DMS53 treated with DMSO at 0.1 percent for 48 hours (cell line): ENCODE measurements around the gene ZNF496.
"Not testable (repeated sequence)": the region's sequence is repeated elsewhere in the genome, so short reads cannot be mapped to it uniquely, and the experiment has no call there.

Source experiments
- DNase-seq: peaks from one replicate; lab custom pipeline; 2025; ENCODE audit not compliant: unreplicated experiment; lab: John Stamatoyannopoulos, UW

ZNF496 gene

DNA sequence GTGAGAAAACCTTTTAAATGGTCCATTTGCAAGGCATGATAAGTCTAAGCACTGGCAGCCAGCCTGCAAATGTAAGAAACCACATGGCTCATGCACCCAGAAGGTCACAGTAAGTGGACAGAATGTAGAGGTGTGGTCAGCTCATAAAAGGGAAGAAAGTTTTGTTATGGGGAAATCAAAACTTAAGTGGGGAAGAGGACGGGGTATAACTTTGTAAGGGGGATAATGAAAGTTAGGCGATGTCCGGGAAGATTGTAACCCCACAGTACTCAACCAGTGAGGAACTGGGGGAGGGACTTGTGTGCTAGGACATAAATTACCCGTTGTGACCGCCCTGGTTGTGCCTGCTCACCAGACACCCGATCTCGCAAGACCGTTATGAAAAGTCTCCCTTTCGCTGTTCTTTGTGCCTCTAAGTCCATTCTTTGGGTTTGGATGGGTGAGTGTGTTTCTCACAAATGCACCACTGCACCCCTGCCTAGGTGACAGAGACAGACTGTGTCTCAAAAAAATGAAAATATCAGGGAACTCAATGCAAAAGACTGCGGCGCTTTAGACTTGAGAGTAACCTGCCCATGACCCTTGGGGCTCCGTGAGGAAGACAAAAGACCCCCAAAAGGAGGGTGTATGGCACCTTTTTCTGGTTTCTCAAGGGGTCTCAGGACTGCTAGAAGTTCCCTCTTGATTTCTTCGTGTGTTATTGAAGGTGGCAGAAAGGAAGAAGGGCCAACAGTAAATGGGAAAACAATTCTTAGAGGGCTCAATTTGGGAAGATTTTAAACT is 28.6 kb upstream of the ZNF496 start:
- DNase-seq = no peak

DNA sequence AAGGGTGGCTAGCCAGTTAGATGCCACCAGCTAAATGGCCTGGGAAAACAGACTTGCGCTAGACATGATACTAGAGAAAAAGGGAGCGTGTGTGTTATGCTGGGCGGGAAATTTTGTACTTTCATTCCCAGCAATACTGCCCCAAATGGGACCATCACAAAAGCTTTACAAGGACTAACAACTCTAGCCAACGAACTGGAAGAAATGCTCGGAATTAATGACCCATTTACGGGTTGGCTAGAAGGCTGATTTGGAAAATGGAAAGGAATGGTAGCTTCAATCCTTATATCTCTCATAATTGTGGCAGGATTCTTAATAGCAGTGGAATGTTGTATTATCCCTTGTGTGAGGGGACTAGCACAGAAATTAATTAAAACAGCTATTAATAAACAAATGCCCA is 27.9 kb upstream of the ZNF496 start:
- no peak for DNase-seq

DNA sequence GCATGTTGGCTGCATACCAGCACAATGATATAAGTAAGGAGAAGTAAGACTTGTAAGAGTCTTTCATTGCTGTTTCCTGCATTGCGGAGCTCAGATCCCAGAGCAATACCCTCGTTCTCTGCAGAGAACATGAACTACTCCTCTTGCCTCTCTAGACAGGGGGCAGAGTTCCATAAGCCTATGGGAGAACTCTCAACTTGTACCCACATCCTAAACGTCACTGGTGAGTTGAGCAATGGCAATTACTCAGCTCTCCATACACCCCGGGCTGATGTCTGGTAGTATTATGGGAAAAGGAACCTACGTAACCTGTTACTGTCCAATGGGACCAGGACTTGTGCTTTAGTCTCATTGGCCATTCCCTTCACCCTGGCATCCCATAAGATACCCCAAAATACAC is 27.3 kb upstream of the ZNF496 start:
- DNase-seq = no peak

DNA sequence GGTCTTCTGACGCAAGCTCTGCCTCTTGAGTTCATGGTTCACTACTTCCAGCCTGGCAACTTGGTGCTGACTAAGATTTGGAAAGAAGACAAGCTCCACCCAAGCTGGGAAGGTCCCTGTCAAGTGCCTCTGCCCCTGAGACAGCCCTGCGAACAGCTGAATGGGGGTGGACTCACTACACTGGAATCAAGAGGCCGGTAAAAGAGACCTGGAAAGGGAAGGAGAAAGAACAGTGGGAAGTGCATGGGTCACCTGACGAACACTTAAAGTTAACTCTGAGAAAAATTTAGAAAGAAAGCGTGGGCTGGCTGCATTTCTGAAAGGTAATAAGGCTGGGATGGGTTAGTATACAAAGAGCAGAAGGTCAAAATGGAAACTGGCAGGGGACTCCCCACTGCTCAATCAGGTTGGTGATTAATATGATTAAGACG is 26.1 kb upstream of the ZNF496 start:
- DNase-seq = no peak

DNA sequence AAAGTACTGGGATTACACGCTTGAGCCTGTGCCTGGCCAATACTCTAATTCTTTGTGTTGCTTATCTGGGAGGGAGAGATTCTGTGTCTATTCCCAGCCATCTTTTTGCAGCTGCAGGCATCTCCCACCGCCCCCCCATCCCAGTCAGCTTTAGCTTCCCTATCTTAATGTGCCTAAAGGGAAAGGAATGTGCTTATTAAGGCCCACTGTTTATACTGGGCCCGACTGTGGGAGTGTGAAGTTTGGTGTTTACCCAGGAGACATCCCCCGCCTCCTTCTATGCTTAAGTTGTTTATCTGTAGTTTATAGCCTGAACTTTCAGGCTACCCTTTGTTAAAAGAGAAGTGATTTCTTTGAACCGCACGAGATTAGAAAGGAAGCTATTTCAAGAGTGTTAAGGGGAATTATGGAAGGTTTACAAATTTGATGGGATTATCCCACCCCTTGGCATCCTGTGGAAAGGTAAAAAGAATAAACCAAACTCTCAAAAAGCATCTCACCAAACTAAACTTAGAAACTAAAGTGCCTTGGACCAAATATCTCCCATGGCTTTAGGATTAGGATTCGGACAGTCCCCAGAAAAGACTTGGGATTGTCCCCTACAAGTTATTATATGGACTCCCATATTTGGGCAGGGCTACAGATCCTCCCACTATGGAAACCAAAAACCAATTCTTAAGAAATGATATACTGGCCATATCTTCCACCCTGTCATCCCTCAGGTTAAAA is 25.5 kb upstream of the ZNF496 start:
- DNase-seq = no peak

GRCh38 chr1:247355160-247355559 is 23.5 kb upstream of the ZNF496 start:
- DNase-seq = not testable (repeated sequence)

DNA sequence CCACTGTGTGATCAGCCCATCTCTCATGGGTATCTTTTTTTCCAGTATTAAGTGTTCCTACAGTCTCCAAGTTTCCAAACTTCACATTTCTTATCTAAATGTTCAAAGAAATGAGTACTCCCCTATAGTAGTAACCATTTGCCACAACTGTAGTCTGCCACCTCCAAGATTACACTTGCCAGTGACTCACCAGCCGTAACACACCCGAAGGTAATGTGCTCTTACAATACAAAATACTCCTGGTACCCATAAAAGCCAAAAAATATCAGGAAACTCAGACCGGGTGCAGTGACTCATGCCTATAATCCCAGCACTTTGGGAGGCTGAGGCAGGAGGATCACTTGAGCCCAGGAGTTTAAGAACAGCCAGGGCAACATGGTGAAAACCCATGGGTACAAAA is 20.5 kb upstream of the ZNF496 start:
- DNase-seq = no peak

DNA sequence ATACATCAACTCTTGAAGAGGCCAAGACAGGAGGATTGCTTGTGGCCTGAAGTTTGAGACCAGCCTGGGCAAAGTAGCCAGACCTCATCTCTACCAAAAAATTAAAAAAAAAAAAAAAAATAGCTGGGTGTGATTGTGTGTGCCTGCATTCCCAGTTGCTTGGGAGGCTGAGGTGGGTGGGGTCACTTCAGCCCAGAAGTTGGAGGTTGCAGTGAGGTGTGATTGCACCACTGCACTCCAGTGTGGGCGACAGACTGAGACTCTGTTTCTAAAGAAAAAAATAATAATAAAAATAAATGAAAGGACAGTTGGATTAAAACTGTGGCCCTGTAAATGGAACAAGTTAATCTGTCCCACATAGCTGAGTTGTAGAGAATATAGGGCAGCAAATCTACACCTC is 18.9 kb upstream of the ZNF496 start:
- DNase-seq = no peak

DNA sequence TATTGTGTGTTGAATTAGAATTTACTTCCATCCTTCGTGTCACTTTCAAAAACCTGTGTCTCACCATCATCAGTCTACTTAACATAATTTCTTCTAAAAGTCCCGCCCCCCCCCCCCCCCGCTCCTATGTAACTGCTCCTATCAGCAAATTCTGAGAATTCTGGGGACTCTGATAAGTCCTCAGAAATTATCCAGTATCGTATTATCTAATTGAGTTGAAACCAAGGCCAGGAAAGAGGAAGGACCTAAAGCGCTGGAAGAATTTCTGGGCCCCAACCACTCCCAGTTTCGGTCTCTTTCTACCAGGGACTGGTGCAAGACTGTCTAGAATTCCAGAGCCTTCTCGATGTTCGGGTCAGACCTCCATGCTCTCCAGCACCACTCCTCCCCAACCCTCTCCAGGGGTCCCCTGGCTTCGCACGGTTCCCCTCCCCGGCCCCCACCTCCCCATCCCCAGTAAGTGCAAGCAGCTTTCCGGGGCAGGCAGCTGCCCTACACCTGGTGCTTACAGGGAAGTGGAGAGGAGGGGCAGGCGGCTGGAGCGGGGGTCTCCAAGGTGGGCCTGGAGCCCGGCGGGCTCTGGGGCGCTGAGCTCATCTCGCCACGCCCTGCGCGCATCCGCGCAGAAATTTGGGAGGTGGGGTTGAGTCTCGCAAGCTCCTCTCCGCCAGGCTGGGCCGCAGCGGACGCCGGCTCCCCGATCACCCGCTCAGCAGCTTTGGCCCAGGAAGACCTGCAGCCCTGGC is 16.0 kb upstream of the ZNF496 start:
- DNase-seq = no peak

DNA sequence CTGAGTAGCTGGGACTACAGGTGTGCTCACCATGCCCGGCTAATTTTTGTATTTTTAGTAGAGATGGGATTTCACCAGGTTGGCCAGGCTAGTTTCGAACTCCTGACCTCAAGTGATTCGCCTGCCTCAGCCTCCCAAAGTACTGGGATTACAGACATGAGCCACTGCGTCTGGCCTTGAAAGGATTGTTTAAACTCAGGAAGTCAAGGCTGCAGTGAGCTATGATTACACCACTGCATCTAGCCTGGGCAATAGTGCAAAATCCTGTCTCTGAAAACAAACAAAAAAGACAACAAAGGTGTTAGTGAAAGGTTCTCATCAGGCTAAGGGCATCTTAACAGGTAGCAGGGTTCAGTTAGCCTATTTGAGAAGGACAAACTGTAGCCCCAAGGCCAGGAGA is 14.2 kb upstream of the ZNF496 start:
- no peak for DNase-seq

DNA sequence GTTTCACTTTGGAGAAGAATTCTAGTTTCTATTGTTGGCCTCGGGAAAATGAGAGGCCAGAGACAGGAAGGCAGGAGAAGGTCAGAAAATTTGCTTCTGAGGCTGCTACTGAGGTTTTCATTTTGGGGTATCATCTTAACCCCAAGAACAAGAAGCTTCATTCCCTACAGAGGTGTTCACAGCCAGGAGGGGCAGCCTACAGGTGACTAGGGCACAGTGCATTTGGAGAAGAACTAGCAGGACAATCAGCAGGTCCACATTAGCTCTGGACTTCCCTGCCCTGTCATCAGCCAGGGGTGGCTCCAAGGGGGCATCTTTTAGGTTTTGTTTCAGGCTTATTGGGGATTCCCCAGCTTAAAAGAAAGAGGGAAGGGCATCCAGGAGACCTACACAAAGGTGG is 12.1 kb upstream of the ZNF496 start:
- DNase-seq = no peak

DNA sequence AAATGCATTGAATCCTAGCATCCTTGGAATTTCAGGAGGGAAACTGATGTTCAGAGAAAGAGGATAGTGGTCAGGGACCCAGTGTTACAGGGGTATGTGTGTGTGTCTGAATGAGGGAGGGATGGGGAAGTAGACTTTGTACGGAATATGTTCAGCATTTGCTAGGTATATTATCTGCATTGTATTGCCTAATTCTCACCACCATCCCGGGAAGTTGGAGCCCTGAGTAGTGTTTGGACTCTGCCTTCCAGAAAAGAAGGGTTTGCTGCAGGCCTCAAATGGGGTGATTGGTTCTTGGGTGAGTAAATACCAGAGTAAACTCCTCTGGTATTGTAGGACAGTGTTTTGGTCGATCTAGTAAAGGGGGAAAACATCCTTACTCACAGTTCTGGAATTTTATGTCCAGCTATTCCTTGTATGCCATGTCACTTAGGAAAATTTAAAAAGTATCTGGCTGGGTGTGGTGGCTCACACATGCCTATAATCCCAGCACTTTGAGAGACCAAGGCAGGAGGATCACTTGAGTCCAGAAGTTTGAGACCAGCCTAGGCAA is 7.1 kb upstream of the ZNF496 start:
- no peak for DNase-seq

DNA sequence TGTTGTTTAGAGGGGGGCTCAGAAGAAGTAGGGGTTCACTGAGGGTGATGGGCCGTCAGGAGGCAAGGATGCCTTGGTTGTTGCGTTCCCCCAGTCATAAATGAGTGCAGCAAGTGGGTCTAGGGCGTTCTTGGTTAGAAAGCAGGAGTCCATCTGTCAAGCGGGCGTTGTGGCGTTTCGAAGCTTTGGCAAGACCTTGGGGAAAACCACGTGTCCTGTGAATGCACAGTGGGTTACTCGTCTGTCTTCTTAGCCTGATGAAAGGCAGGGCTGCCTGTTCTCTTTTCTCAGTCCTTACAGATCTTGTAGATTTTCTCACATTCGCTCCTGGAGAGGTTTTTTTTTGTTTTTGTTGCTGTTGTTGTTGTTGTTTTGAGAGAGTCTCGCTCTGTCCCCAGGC is 6.3 kb upstream of the ZNF496 start:
- no peak for DNase-seq

- DNase-seq = no peak
Observed at GRCh38 chr1:247337250-247337746, 5.6 kb upstream of the ZNF496 start.

DNA sequence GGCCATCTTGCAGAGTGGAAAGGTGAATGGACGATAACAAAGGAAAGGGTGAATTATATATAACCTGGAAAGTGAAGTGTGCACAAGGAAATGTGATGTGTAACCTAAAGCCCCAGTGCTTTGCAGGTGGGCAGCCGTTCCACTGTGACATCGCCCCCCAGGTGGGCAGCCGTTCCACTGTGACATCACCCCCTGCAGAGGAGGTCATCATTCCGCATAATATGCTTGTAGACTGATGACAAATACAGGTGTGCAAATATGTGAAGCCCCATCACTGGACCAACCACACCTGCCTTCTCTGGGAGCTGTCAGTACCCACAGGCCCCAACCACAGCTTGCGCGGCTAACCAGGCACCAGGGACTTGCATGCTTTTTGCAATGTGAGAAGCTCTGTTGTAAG is 4.7 kb upstream of the ZNF496 start:
- DNase-seq = peak; percentile 75

DNA sequence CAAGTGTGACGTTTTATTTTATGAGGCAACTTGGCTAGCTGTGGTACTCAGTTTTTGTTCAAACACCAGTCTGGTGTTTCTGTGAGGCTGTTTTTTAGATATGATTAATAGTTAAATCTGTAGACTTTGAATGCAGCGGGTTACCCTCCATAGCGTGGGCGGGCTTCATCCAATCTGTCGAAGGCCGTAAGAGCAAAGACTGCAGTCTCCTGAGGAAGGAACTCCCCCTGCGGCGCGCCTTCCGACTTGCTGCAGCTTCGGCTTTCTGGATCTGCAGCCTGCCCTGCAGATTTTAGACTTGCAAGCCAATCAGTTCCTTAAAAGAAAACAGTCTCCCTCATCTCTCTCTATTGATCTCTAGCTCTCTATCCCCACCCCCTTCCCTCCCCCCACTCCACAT is 4.2 kb upstream of the ZNF496 start:
- no peak for DNase-seq

DNA sequence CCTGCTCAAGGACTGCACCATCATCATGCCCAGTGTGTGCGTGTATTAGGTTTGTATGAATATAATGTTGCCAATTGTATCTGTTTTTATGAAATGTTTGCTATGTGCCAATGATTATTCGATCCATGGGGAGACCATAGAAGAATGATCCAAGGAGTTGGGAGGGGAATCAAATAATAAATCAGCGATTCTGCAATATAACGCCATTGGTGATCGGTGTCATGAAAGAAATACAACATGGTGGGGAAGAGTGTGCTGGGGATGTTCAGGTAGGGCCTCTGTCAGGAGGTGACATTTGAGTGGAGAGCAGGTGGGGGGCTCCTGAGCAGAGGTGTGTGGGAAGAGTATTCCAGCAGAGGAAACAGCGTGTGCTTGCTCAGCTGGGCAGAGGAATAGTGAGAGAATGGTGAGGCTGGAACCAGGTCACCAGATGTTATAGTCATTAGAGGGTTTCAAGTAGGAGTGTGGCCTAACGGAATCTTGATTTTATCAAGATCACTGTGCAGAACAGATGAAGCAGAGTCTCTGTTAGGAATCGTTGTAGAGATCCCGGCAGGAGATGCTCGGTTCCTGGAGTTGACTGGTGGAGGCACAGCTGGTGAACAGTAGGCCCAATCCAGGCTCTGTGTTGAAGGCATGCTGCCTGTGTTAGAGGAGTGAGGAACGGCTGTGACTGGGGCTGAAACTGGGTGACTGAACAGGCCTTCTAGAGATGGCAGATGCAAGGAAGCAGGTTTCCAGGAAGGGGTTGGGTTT is 2.9 kb upstream of the ZNF496 start:
- DNase-seq = no peak

DNA sequence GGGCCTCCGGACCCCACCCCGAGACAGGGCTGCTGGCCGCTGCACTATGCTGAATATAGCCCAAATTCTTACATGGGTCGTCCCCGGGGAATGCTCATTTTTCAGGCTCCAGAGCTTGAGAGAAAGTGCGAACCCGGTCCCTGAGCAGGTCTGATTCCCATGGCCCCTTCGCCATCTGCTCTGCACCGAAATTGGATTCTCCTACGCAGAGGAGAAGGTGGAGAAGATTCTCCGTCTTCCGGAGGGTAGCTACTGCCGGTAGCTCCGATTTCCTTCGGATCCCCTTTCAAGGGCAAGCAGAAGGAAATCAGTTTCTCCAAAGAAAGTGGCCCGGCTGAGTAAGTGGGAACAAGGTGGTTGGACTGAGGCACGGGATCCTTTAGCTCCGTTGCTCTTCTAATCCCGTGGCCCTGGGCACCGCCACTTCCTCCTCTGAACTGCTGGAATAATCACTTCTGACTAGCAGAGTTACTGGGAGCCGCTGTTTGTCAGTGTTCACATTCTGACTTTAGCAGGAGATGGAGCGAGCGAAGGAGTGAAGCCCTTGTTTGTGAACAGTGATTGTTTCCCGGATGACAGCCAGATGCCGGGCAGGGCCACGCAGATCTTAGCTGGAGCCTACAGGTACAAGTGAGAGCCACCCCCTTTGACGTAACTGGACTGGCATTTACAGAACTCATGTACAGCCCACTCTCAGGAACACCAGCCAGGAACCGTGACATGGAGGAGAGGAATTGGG is 1.1 kb upstream of the ZNF496 start:
- peak; percentile 30 for DNase-seq

GRCh38 chr1:247332215-247332622 is 552 bp upstream of the ZNF496 start:
- DNase-seq = no peak

DNA sequence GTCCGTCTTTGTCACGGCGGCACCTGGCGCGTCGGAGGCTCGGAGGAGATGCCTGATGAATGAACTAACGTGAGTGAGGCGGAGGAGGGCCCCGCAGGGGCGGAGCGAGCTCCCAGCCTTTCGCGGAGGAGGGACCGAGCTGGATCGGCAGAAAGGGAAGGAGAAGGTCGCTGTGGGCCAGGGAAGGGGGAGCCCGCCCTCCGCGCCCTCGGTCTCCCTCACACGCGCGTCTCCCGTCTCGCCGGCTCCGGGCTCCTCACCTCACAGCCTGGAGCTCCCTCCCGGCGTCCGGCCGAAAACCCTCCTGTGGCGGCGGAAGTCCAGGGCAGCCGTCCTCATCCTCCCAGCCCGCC is 519 bp downstream of the ZNF496 start:
- peak; percentile 63 for DNase-seq
